ENCODE data around the gene KIF3A. TPM values are rescaled to one million over a fixed set of nuclear protein-coding genes. Genes with fewer than 3 reads are reported as not detected.

The KIF3A gene
- total RNA-seq, 1 experiment from 2014 or later: 18.9 TPM

DNA sequence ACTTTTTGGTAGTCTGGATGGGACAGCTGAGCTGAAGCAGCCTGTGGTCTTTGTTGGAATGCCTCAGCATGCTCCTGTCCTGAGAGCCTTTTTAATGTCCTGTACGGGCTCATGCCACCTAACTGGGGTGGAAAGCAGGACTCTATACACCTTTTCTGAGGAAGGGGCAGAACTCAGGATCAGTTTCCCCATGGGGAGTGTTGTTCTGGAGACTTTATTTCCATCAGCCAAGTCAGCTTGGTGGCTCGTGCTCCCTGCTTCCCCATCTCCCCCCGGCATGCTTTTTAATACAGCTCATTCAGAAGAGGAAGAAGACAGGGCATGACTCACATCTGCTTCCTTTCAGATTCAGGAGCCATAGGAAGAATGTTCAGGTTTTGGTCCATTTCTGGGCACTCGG lies 44.8 kb upstream of the KIF3A start:
- Mint-ChIP-seq H3K27me3 (ENCODE audit: unreplicated experiment) (peaks cover 9% of the 10 kb centered on the region), H3K27ac (ENCODE audit: unreplicated experiment) (no peak overlapping the region), H3K36me3 (ENCODE audit: insufficient read depth, unreplicated experiment) (peaks cover 11% of the 10 kb centered on the region), H3K9me3 (ENCODE audit: low read depth, unreplicated experiment) (no peaks in the 10 kb centered on the region), H3K4me1 (ENCODE audit: low read depth, unreplicated experiment) (peaks cover 18% of the 10 kb centered on the region), H3K4me3 (ENCODE audit: low read depth, unreplicated experiment) (no peak overlapping the region)
- no TSS peak for BruUV-seq (replicated peaks)
- DNase-seq: no peak
- CTCF ChIA-PET: no interaction called here
- intact Hi-C loops (cut with micrococcal nuclease; ENCODE audit: unreplicated experiment): no loop called here
- TF ChIP-seq, protein P1, sequence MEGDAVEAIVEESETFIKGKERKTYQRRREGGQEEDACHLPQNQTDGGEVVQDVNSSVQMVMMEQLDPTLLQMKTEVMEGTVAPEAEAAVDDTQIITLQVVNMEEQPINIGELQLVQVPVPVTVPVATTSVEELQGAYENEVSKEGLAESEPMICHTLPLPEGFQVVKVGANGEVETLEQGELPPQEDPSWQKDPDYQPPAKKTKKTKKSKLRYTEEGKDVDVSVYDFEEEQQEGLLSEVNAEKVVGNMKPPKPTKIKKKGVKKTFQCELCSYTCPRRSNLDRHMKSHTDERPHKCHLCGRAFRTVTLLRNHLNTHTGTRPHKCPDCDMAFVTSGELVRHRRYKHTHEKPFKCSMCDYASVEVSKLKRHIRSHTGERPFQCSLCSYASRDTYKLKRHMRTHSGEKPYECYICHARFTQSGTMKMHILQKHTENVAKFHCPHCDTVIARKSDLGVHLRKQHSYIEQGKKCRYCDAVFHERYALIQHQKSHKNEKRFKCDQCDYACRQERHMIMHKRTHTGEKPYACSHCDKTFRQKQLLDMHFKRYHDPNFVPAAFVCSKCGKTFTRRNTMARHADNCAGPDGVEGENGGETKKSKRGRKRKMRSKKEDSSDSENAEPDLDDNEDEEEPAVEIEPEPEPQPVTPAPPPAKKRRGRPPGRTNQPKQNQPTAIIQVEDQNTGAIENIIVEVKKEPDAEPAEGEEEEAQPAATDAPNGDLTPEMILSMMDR (IDR thresholded peaks at IDR 0.05; ENCODE audit: unreplicated experiment): no peak

DNA sequence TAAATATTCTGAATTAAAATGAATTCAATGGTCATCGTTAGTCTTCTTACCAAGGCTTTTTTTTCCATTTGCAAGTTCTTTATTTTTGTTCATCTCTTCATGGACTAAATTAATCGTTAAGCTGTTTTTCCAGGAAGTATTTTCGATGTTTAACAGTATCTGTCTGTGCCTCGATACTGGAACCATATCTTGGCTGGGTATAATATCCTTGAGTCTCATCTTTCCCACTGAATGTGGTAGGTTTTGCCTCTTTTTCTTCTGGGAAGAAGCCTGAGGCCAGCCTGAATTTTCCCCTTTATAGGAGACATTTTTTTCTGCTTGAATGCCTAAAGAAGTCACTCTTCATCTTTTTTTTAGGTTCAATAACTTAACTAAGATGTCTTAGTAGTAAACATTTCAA lies 43.7 kb upstream of the KIF3A start:
- TF ChIP-seq, protein P1 (IDR thresholded peaks at IDR 0.05; ENCODE audit: unreplicated experiment): no peak
- H3K27ac Mint-ChIP-seq (ENCODE audit: unreplicated experiment): no peak overlapping the region
- H3K9me3 Mint-ChIP-seq (ENCODE audit: low read depth, unreplicated experiment): no peaks in the 10 kb centered on the region
- H3K4me1 Mint-ChIP-seq (ENCODE audit: low read depth, unreplicated experiment): peaks cover 18% of the 10 kb centered on the region
- no peak overlapping the region for H3K4me3 Mint-ChIP-seq (ENCODE audit: low read depth, unreplicated experiment)
- no peak for DNase-seq
- peaks cover 18% of the 10 kb centered on the region for H3K36me3 Mint-ChIP-seq (ENCODE audit: insufficient read depth, unreplicated experiment)
- intact Hi-C loops (cut with micrococcal nuclease; ENCODE audit: unreplicated experiment): no loop called here
- CTCF ChIA-PET: no interaction called here
- BruUV-seq (replicated peaks): no TSS peak
- H3K27me3 Mint-ChIP-seq (ENCODE audit: unreplicated experiment): peaks cover 9% of the 10 kb centered on the region

DNA sequence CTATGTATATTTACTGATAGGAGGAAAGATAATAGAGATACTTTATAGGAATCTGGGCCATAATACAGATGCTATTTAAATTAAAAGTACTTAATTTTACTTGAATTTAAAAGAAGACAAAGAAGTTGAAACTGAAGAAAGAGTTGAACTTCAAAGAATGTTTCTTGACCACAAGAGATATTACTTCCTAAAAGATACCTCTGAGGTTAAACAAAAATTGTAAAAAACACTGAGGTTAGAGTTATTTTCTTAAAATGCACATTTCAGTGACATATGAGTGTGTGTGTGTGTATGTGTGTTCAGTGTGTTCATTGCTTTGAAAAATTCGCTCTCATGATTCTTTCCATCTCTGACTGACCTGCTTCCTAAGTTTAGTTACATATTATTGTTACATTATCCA lies 43.2 kb upstream of the KIF3A start:
- peaks cover 22% of the 10 kb centered on the region for H3K36me3 Mint-ChIP-seq (ENCODE audit: insufficient read depth, unreplicated experiment)
- peaks cover 9% of the 10 kb centered on the region for H3K27me3 Mint-ChIP-seq (ENCODE audit: unreplicated experiment)
- CTCF ChIA-PET: no interaction called here
- H3K4me3 Mint-ChIP-seq (ENCODE audit: low read depth, unreplicated experiment): no peak overlapping the region
- H3K4me1 Mint-ChIP-seq (ENCODE audit: low read depth, unreplicated experiment): peaks cover 21% of the 10 kb centered on the region
- H3K27ac Mint-ChIP-seq (ENCODE audit: unreplicated experiment): no peak overlapping the region
- DNase-seq: no peak
- intact Hi-C loops (cut with micrococcal nuclease; ENCODE audit: unreplicated experiment): no loop called here
- TF ChIP-seq, protein P1 (IDR thresholded peaks at IDR 0.05; ENCODE audit: unreplicated experiment): no peak
- H3K9me3 Mint-ChIP-seq (ENCODE audit: low read depth, unreplicated experiment): no peaks in the 10 kb centered on the region
- no TSS peak for BruUV-seq (replicated peaks)

DNA sequence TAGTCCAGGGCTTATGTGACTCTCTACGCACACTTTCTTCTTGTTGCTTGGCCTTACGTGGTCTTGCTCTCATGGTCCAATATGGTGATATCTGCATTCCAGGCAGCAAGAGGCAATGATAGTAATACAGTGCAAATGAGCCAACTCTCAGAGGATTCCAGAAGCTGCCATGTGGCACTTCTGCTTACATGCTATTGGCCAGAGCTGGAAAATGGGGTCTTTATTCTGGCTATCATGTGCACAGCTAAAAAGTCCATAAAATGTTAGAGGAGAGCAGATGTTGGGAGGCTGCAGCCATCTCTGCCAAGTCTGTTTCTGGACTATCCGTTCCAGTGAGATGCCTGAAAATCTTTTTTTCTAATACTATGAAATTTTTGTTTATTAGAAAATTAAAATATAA lies 42.6 kb upstream of the KIF3A start:
- H3K4me3 Mint-ChIP-seq (ENCODE audit: low read depth, unreplicated experiment): no peak overlapping the region

More for the DNA sequence above, 42.6 kb upstream of the KIF3A start:
- peaks cover 27% of the 10 kb centered on the region for H3K4me1 Mint-ChIP-seq (ENCODE audit: low read depth, unreplicated experiment)
- no peak for DNase-seq
- TF ChIP-seq, protein P1 (IDR thresholded peaks at IDR 0.05; ENCODE audit: unreplicated experiment): no peak
- H3K9me3 Mint-ChIP-seq (ENCODE audit: low read depth, unreplicated experiment): no peaks in the 10 kb centered on the region
- H3K36me3 Mint-ChIP-seq (ENCODE audit: insufficient read depth, unreplicated experiment): peaks cover 22% of the 10 kb centered on the region
- no peak overlapping the region for H3K27ac Mint-ChIP-seq (ENCODE audit: unreplicated experiment)
- H3K27me3 Mint-ChIP-seq (ENCODE audit: unreplicated experiment): peaks cover 9% of the 10 kb centered on the region
- CTCF ChIA-PET: no interaction called here
- no TSS peak for BruUV-seq (replicated peaks)
- intact Hi-C loops (cut with micrococcal nuclease; ENCODE audit: unreplicated experiment): no loop called here
